ENCODE data around the gene ZNF341. TPM values are rescaled to one million over a fixed set of nuclear protein-coding genes. Genes with fewer than 3 reads are reported as not detected.

The ZNF341 gene
- polyA plus RNA-seq, 1 experiment, result 2.9 TPM

- POLR2A ChIA-PET, result no interaction called here
Measured at GRCh38 chr20:33757046-33757445, 25.2 kb downstream of the ZNF341 start.

GRCh38 chr20:33757458-33757857 is 25.7 kb downstream of the ZNF341 start:
- Histone ChIP-seq H3K27me3 (ENCODE audit: control insufficient read depth, insufficient read depth, low read length) (no peaks in the 10 kb centered on the region), H3K4me3 (ENCODE audit: low read depth, low read length) (no peak overlapping the region), H3K36me3 (ENCODE audit: control insufficient read depth, insufficient read depth, low read length) (peaks cover 13% of the 10 kb centered on the region)
- ChIA-PET POLR2A (no interaction called here), CTCF (no interaction called here)
- DNase-seq (ENCODE audit: low read depth), result no peak
- no peak for TF ChIP-seq CTCF (IDR thresholded peaks at IDR 0.05; ENCODE audit: insufficient read depth, low read depth, low read length)

More at GRCh38 chr20:33757046-33757445, 25.2 kb downstream of the ZNF341 start:
- CTCF ChIA-PET, result no interaction called here
- Histone ChIP-seq H3K4me3 (ENCODE audit: low read depth, low read length) (no peak overlapping the region), H3K36me3 (ENCODE audit: control insufficient read depth, insufficient read depth, low read length) (peaks cover 13% of the 10 kb centered on the region), H3K27me3 (ENCODE audit: control insufficient read depth, insufficient read depth, low read length) (no peaks in the 10 kb centered on the region)
- TF ChIP-seq CTCF (IDR thresholded peaks at IDR 0.05; ENCODE audit: insufficient read depth, low read depth, low read length), result no peak
- DNase-seq (ENCODE audit: low read depth), result no peak

DNA sequence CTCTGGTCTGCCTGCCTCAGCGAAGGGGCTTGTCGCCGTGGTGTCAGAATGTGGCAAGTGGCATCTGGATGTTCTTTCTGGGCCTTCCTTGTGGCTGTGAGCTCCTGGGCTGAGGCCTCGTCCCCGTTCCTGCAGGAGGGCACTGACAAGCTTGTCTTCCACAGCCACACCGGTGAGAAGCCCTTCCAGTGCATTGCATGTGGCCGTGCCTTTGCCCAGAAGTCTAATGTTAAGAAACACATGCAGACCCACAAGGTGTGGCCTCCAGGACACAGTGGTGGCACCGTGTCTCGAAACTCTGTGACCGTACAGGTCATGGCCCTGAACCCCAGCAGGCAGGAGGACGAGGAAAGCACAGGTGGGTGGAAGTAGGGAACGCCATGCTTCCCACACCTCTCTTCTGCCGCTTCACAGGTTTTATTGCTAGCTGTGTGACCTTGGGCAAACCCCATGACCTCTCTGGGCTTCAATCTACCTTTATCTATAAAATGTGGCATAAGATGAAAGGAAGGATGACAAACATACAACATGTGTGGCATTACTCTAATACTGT is 30.0 kb downstream of the ZNF341 start:
- no peak for TF ChIP-seq CTCF (IDR thresholded peaks at IDR 0.05; ENCODE audit: insufficient read depth, low read depth, low read length)
- peaks cover 8% of the 10 kb centered on the region for H3K36me3 ChIP-seq (ENCODE audit: control insufficient read depth, insufficient read depth, low read length)
- H3K27me3 ChIP-seq (ENCODE audit: control insufficient read depth, insufficient read depth, low read length), result no peaks in the 10 kb centered on the region
- no peak for DNase-seq (ENCODE audit: low read depth)
- ChIA-PET CTCF (no interaction called here), POLR2A (no interaction called here)
- H3K4me3 ChIP-seq (ENCODE audit: low read depth, low read length), result no peak overlapping the region

- no peak for DNase-seq (ENCODE audit: low read depth)
- H3K36me3 ChIP-seq (ENCODE audit: control insufficient read depth, insufficient read depth, low read length), result peaks cover 3% of the 10 kb centered on the region
- CTCF ChIA-PET, result no interaction called here
- no peak for TF ChIP-seq CTCF (IDR thresholded peaks at IDR 0.05; ENCODE audit: insufficient read depth, low read depth, low read length)
- POLR2A ChIA-PET, result no interaction called here
- no peaks in the 10 kb centered on the region for H3K27me3 ChIP-seq (ENCODE audit: control insufficient read depth, insufficient read depth, low read length)
- no peak overlapping the region for H3K4me3 ChIP-seq (ENCODE audit: low read depth, low read length)
Measured at GRCh38 chr20:33765099-33765498, 33.3 kb downstream of the ZNF341 start.

DNA sequence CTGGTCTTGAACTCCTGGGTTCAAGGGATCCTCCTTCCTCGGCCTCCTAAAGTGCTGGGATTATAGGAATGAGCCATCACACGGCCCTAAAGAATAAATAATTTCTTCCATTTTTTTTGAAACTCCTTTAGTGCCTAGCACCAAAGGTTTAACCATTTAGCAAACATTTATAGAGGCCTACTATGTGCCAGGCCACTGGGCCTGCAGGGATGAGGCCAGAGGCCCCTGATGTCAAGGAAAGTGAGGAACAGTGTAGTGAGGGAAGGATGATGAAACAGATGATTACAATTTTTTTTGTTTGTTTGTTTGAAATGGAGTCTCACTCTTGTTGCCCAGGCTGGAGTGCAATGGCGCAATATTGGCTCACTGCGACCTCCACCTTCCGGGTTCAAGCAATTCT is 33.8 kb downstream of the ZNF341 start:
- H3K36me3 ChIP-seq (ENCODE audit: control insufficient read depth, insufficient read depth, low read length), result peaks cover 3% of the 10 kb centered on the region
- no peak overlapping the region for H3K4me3 ChIP-seq (ENCODE audit: low read depth, low read length)
- no peak for TF ChIP-seq CTCF (IDR thresholded peaks at IDR 0.05; ENCODE audit: insufficient read depth, low read depth, low read length)
- no peaks in the 10 kb centered on the region for H3K27me3 ChIP-seq (ENCODE audit: control insufficient read depth, insufficient read depth, low read length)
- DNase-seq (ENCODE audit: low read depth), result no peak
- ChIA-PET POLR2A (no interaction called here), CTCF (no interaction called here)
